ENCODE measurements around the gene ZNF823. TPM values are rescaled to one million over a fixed set of nuclear protein-coding genes. Genes with fewer than 3 reads are reported as not detected.

ZNF823 gene
- total RNA-seq, 2 donors from 2014 or later, result 8.2 to 11.0 TPM

GRCh38 chr19:11710313-11710712 lies 28.4 kb downstream of the ZNF823 start:
- Histone ChIP-seq H3K4me1 (ENCODE audit: control insufficient read depth in 1 of 2, low read depth in 2 of 2) (no peaks in the 10 kb centered on the region), H3K4me3 (no peak overlapping the region), H3K9me3 (no peaks in the 10 kb centered on the region), H3K27me3 (replicated peaks; ENCODE audit: insufficient read depth) (no peaks in the 10 kb centered on the region), H3K36me3 (no peaks in the 10 kb centered on the region), H3K27ac (no peak overlapping the region)
- ATAC-seq (ENCODE audit: insufficient number of reproducible peaks, low FRiP score, low read depth) (no peak), DNase-seq (ENCODE audit: low spot score) (no peak)
- TF ChIP-seq CTCF (IDR thresholded peaks at IDR 0.05), result no peak

GRCh38 chr19:11708457-11708856 lies 30.3 kb downstream of the ZNF823 start:
- no peaks in the 10 kb centered on the region for H3K4me1 ChIP-seq (ENCODE audit: control insufficient read depth in 1 of 2, low read depth in 2 of 2)
- H3K27me3 ChIP-seq (replicated peaks; ENCODE audit: insufficient read depth), result no peaks in the 10 kb centered on the region
- no peak overlapping the region for H3K4me3 ChIP-seq
- H3K36me3 ChIP-seq, result no peaks in the 10 kb centered on the region
- TF ChIP-seq CTCF (IDR thresholded peaks at IDR 0.05), result no peak
- H3K27ac ChIP-seq, result no peak overlapping the region
- DNase-seq (ENCODE audit: low spot score) (no peak), ATAC-seq (ENCODE audit: insufficient number of reproducible peaks, low FRiP score, low read depth) (no peak)
- H3K9me3 ChIP-seq, result no peaks in the 10 kb centered on the region

GRCh38 chr19:11705474-11705873 lies 33.3 kb downstream of the ZNF823 start:
- no peak for DNase-seq (ENCODE audit: low spot score)
- TF ChIP-seq CTCF (IDR thresholded peaks at IDR 0.05), result no peak
- Histone ChIP-seq H3K27ac (no peak overlapping the region), H3K4me1 (ENCODE audit: control insufficient read depth in 1 of 2, low read depth in 2 of 2) (no peaks in the 10 kb centered on the region), H3K36me3 (no peaks in the 10 kb centered on the region), H3K9me3 (no peaks in the 10 kb centered on the region), H3K4me3 (no peak overlapping the region), H3K27me3 (replicated peaks; ENCODE audit: insufficient read depth) (no peaks in the 10 kb centered on the region)
- ATAC-seq (ENCODE audit: insufficient number of reproducible peaks, low FRiP score, low read depth), result no peak

GRCh38 chr19:11704626-11705025 lies 34.1 kb downstream of the ZNF823 start:
- Histone ChIP-seq H3K9me3 (no peaks in the 10 kb centered on the region), H3K4me3 (no peak overlapping the region), H3K4me1 (ENCODE audit: control insufficient read depth in 1 of 2, low read depth in 2 of 2) (no peaks in the 10 kb centered on the region), H3K27me3 (replicated peaks; ENCODE audit: insufficient read depth) (no peaks in the 10 kb centered on the region), H3K36me3 (no peaks in the 10 kb centered on the region), H3K27ac (no peak overlapping the region)
- TF ChIP-seq CTCF (IDR thresholded peaks at IDR 0.05), result no peak
- DNase-seq (ENCODE audit: low spot score) (no peak), ATAC-seq (ENCODE audit: insufficient number of reproducible peaks, low FRiP score, low read depth) (no peak)

GRCh38 chr19:11699931-11700794 lies 38.6 kb downstream of the ZNF823 start:
- no peak overlapping the region for H3K27ac ChIP-seq
- H3K4me1 ChIP-seq (ENCODE audit: control insufficient read depth in 1 of 2, low read depth in 2 of 2), result peaks cover 2% of the 10 kb centered on the region in 2 donors
- ATAC-seq (ENCODE audit: insufficient number of reproducible peaks, low FRiP score, low read depth) (no peak), DNase-seq (ENCODE audit: low spot score) (no peak)
- H3K36me3 ChIP-seq, result no peaks in the 10 kb centered on the region
- peak; percentile 58 for TF ChIP-seq CTCF (IDR thresholded peaks at IDR 0.05)
- no peak overlapping the region for H3K4me3 ChIP-seq
- H3K9me3 ChIP-seq, result no peaks in the 10 kb centered on the region
- no peaks in the 10 kb centered on the region for H3K27me3 ChIP-seq (replicated peaks; ENCODE audit: insufficient read depth)
